GM04503 (cell line): ENCODE measurements around the gene FHIT.

Experiments
- DNase-seq: peaks from one replicate; pipeline ENCODE4 v3.0.0-alpha.2; 2012; ENCODE audit warnings: low read depth

FHIT gene

DNA sequence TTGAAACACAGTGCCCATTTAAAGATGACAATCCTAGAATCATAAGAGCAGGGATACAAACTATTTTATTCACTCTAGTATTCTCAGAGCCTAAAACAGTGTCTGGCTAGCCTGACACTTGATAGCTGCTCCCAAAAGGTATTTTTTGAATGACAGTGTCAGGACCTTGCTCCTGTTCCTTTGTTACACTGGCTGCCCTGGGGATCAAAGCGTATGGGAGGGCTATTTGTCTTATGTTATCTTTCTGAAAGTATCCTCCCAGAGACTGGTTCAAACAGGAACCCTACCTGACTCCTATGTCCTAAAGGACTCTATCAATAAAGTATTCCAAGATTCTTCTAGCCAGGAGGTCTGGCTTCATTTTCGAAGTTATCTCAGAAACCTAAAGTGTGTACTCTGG, 621.4 kb downstream of the FHIT start:
- DNase-seq = no peak

DNA sequence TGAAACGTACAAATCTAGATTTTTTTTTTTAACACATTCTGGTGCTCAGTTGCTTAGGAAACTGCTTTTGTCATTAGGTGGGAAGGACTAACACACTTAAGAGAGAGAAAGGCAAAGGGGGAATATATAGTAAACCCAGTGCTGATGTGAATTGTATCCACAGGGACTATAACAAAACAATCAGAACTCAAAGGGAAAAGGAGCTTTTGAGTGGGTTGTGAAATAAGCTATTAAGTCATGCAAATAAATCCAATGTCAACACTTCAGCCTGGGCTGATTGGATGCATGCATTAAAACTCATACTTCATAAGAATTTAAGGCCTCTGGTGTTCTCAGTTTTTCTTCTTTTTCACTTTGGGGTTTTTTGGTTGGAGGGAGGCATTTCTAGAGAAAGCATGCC, 628.9 kb downstream of the FHIT start:
- DNase-seq = no peak

DNA sequence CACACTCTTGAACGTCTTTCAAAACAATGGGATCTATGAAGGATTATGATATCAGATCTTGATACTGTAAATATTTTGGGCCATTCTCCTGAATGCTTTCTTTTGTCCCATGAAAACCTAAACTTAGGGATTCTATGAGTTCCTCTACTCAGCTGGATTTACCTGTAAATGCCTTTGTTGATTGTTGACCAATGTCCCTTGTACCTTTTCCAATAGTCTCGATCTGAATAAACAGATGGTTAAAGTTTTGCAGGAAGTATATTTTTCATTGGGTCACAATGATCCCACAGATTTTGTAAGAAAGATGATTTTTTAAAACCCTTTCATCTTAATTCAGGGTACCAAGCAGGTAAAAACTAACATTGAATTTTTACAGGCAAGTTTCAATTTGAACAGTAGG, 634.1 kb downstream of the FHIT start:
- no peak for DNase-seq

DNA sequence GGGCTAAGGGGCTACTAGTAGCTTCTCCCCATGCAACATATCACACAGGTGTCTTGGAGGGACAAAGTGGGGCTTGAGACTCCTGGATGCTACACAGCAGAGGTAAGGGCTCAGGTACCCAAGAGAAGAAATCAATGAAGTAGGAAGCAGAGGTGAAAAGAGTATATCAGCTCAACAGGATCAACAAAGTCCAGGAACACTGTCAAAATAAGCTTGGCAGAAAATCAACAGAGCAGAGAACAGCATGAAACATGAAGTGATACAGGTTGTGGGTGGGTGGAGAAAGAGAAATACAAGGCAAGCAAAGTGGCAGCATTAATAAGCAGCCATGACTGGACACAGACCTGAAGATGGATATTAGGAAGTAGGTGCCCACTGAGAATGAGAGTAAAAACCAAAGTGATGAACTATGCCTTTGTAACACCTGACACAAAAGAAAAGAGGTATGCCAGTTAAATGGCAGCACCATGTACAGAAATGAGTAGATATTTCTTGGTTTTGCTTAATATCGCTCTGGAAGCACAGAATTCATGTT, 637.4 kb downstream of the FHIT start:
- no peak for DNase-seq

DNA sequence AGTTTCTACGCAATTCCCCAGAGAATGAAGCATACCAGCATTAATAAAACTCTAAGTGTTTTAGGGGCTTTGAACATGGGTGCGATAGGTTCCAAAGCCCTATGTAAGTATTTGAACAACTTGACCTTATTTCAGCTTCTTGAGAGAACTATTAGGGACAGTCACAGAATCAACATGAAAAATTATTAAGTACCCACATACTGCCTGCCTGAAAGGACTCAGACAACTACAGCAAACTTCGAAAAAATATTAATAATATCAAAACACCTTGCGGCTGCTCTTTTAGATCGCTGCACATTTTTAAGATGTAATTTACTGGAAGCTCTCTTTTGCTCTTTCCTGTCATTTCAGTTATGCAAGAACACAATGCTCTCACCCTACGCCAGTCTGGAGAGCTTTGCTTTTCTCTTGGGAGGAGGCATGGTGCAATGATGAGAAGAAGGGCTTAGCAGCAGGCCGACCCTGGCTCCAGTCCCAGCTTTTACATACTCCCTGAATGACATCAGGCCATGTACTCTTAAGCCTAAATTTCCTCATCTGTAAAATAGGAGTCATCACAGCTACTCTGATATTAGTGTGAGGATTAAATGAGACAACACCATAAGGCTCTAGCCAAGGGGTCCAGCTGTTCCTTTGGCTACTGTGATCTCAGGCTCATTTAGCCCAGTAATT, 640.7 kb downstream of the FHIT start:
- DNase-seq = peak; percentile 67

DNA sequence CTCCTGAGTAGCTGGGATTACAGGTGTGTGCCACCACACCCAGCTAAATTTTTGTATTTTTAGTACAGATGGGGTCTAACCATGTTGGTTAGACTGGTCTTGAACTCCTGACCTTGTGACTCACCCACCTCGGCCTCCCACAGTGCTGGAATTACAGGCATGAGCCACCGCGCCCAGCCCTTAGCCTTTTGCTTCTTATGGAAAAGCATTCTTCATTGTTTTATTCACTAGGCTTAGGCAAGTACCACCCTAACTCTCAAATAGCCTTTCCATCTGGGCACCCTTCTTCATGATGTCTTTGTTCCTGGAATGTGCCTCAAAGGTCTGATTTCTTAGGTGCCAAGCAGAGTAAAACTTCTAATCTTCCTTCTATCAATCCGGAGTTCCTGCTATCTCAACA, 641.8 kb downstream of the FHIT start:
- no peak for DNase-seq

DNA sequence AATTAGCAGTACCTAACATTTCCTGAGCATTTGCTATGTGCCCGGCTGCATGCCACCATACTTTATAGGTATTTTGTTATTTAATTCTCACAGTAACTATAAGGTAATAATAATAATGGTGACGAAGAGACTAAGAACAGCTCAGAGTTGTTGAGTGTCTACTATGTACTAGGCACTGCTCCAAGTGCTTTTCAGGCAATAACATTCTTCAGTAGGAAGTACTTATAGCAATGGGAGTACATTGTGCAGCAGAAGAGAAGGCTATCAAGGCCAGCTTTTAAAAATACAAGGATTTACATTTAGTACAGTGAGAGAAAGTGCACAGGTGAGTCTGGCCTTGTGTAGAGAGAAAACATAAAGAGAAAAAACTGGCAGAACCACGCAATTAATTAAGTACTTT, 647.4 kb downstream of the FHIT start:
- DNase-seq = no peak

DNA sequence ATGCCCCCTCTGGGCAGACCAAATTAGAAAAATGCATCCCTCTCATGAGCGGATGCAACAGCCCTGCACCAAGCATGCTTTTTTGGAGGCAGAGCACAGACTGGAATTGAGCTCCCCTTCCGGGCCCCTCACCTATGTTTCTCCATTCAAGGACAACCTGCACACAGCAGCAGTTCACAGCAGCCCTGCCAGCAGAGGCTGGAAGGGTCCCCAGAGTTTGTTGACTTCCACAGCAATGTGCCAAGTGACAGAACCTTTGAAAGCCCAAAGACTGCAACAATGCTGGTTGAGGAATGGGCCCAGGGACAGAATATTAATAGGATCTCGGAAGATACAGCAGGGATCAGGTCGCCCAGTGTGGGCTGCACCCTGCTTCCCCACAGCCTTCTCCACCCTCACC, 650.4 kb downstream of the FHIT start:
- no peak for DNase-seq

DNA sequence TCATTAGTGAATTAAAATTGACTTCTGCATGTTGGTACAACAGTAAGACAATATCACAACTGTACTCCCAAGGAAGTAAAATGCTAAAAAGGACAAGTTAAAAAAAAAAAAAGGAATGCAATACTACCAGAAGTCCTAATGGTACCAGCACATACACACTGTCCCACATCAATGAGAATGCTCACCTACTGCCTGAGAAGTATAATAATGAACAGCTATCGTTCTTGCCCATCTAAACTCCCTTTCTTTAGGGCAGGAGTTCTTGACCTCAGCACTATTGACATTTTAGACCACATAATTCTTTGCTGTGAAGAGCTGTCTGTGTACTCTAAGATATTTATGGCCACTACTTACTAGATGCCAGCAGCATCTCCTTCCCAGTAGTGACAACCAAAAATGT, 651.7 kb downstream of the FHIT start:
- DNase-seq = no peak

DNA sequence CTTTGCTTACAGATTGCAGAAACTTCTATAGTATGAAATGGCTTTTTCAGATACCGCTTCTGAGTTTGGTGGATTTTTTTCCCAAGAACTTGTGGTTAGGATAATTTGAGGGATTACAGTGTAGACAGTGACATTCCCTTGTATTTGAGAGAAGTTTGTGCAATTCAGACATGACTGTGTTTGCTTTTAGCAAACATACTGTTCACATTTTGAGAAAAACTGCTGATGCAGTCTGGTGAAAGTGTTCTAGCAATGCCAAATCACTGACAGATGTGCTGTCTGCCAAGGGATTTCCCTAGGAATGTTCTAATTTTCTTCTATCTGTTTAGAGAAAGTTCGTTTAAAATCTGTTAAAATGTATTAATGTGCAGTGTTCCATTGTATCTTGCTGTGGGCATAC, 652.6 kb downstream of the FHIT start:
- DNase-seq = no peak

DNA sequence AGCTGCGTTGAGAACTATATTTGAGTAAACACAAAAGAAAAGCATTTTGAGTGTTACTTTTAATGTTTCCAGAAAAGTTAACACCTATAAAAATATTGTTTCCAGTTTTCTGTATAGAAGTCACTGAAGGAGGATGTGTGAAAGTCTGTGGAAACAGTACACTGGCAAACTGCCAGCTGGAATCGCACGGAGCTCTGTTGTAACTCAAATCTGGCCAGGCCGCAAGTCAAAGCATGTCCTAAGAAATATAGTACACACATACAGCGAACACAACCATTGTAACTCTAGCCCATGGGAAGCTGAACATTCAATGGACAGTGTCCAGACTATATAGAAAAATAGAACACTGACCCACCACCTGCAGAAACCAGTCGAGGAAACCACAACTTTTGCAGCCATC, 657.2 kb downstream of the FHIT start:
- DNase-seq = no peak

DNA sequence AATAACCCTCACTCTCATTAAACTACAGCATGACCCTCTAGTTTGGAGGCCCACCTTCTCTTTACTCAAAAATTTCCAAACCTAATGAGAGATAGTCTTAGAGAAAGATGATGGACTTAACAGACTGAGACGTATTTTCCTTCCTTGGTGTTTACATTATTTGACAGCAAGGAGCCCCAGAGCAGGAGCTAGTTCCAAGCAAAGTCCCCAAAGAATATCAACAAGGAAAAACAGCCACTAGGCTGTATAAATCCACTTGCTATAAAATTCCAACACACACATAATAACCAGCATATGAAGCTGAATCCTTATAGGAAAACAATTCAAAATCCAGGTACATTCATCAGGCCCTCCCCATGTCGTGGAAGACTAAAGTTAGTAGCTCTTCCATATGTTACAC, 660.0 kb downstream of the FHIT start:
- no peak for DNase-seq

DNA sequence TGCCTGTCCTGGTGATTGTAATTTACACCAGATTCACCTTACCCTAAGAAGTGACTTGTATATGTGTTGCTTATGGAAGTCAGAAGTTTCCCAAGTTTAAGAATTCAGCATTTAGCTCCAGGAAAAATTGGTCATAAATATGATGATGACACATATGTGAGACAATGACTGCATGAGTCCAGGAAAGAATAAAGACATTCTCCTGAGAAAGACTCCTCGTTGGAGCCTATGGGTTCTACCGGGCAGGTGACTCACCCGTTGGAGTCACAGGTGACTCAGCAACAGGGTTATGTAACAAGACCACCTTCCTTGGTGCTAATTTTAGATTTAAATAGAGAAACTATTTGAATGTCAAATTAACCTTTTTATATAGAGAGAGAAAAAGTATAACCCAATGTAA, 662.4 kb downstream of the FHIT start:
- DNase-seq = no peak

DNA sequence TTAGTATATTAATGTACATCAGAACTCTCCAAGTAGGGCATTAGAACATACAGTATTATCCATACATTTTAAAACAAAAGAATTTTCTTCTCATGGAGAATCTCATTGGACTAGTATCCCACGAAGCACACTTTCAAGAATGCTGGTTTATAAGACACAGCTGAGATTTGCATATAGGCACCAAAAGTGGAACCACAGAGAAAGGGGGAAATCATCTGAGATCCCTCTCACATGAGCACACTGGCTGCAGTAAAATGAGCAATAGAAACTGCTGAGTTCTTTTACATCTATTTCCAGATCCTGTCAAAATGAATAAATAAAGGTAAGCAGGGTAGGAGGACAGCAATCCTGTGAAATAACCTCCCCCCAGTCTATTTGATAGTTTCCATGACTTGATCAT, 665.3 kb downstream of the FHIT start:
- no peak for DNase-seq

DNA sequence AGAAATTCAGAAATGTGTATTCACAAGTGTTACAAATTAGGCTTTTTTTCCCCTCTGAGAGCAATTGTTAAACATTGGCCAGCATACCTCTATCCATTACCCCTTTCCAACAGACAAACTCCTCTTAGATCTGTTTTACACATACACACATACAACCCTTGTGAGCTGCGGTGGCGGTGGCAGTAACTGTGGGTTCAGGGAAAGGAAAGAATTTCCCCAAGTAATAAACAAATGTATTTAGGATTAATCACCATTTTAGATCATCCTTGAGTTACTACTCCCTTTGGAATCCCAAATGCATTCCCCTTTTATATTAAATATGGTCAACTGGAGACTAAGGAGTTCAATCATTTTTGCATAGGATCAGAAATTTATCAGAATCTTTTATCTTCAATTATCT, 667.0 kb downstream of the FHIT start:
- DNase-seq = no peak

DNA sequence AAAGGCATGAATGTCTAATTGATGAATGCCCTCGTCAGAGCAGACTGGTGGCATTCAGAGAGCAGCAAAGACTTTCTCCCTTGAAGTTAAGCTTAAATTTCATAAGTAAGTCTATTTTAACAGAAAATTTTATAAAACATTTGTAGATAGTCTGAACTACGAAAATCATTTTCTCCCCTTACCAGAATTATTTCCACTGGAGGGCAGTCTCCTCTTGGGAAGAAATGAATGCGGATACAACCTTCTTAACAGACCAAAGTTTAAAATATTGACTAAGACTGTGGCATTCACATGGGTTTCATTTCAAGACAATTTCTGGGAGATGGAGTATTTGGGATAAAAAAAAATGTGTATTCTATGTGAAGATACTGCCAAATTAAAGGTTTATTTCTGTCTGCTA, 669.0 kb downstream of the FHIT start:
- no peak for DNase-seq

DNA sequence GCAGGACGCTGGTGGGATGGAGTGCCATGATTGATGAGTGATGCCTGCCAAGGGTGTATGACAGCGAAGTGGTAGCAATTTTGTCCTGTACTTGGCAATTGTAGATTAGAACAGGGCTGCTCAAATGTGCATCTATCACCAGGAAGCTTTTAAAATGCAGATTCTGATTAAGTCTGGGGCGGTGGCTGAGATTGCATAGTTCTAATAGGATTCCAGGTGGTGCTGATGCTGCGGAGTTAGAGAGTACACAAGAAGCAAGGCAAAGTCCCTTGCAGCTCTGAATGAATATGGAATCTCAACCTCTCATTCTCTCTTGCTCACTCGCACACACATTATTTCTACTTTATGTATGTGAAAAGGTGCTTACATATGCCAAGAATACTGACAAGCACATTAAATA, 670.4 kb downstream of the FHIT start:
- no peak for DNase-seq

DNA sequence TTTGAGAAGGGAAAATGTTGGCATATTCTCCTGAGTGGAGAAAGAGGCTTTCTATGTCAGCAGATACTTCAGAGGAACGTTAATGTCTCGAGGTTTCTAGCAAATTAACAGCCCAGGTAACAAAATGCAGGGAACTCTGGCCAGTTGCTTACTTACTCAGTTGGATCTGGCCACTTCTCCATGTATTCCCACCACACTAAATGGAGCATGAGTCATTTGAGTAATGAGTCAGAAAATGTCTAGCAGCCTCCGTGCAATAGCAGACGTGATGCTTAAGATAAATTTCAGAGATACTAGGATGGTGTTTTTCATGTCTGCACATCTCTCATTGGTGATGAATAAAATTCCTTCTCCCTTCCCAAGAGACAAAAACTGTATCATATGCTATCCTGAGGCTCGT, 671.5 kb downstream of the FHIT start:
- peak; percentile 67 for DNase-seq

DNA sequence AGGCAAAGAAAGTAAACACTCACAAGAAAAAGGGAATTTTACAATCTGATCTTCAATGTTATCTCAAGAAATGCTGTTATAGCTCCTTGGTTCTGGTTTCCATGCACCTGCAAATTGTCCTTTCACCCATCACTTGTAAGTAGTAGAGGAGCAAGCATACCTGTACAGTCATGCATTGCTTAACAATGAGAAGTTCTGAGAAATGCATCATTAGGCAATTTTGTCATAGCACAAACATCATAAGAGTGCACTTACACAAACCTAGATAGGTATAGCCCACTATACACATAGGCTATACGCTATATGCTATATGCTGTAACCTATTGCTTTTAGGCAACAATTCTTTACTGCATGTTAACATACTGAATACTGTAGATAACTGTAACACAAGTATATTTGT, 672.3 kb downstream of the FHIT start:
- DNase-seq = no peak

DNA sequence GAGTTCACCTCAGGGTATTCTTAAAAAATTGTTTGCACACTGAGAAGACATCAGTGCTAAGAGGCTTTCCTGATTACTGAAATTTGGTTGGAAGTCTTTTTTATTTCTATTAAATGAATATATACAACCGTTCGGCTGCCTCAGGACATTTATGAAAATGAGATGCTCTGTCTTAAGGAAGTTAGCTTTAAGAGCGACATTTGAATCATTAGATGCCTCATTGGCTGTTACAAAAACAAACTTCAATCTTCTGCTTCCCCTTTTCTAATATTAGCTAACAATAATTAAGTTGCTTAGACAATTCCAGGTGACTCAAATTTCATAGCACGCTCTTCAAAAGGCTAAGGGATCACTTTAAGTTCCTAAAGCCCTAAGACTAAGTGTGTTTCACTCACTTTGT, 673.7 kb downstream of the FHIT start:
- DNase-seq = no peak

DNA sequence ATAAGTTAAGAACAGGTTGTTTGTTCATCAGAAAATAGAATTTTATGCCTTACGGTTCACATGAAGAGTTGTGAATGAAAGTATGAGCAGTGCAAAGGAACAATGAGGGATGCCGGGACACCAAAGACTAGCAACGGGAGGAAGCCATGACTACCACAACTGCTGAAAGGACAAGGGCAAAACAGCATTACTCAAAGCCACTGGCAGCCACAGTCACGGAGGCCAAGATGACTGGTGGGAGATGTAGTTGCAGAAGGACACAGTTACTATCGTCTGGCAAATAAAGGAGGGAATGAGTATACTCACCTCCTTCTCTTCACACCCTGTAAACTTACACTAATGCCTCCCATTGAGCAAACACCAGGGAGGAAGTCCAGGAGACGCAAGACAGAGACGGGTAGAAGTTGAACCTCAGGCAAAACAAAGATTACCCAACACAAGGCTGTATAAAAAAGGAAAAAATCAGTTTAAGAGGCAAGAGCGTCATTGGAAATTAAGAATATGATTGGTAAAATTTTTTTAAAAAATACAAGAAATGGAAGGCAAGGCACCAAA, 675.5 kb downstream of the FHIT start:
- DNase-seq = no peak

DNA sequence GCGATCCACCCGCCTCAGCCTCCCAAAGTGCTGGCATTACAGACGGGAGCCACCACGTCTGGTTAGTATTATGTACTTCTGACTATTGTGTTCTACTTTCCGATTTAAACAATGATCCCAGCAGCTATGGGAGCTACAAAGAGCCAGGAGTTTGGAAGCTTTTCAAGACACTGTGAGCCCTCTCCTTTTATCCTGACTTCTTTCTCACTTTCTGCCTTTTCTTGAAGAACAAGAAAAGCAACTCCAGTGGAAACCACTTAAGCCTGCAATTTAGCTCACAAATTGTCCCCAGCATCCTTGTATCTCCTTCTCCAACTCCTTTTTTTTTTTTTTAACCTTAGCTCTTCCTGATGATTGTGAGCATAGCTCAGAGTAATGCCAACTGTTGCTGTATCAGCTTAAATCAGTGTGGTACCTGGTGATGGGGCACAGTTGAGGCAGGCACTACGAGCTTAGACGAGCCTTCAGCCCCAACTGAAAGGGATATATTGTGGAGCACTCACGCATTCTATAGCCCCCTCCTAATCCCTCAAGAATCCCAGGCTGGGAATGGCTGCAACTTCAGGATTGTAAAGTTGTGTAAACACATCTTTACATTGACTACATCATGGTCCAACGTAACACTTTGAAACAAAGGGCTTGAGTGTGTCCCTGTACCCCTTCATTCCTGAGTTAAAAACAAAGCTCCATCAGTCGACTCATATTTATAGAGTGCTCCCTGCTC, 677.0 kb downstream of the FHIT start:
- DNase-seq = no peak

DNA sequence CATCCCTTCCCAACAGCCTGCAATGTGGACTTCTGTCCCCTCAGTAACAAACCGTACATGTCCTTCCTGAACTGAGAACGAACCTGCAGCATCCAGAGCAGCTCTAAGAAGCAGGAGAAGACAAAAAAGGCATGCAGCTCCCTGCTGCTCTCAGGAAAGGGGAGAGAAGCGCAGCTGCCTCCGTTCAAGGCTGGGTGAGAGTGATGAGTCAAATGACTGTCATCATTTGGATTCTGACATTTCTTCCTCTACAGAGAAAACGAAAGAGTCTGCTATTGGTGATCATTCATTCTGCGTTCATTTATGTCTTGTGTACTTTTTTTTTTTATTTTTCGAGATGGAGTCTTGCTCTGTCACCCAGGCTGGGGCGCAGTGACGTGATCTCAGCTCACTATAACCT, 677.8 kb downstream of the FHIT start:
- DNase-seq = no peak

DNA sequence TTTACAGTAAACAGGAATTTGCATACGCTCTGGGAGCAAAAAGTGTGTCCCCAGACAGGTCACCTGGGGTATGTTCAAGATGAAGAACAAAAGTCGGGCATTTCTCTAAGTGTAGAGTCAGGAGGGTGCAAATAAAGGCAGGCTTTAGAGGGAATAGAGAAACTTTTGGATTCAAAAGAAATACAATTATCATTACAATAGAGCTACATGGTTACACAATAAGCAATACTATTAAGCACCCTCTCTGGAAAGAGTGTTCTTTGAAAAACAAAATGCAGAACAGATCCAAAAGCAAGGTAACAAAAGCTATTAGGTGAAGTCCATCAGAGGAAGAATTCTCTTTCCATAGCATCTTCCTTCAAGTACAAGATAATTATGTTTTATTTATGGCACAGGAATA, 679.7 kb downstream of the FHIT start:
- no peak for DNase-seq
